A673 (cell line): ENCODE data around the gene TPM1. TPM values are rescaled to one million over a fixed set of nuclear protein-coding genes. Genes with fewer than 3 reads are reported as not detected.

ENCODE experiments used
- BruUV-seq: library from RNA; stranded (reverse); fragments of 400-500 nt; replicated peaks from 2 replicates; lab custom pipeline; 2021; lab: Mats Ljungman, UMichigan
- CTCF ChIA-PET: fragments of 300-600 bp; sonication (Branson Sonifier 250); formaldehyde crosslinking; loops from one replicate; lab custom pipeline; 2022; ENCODE audit warnings: antibody characterized with exemption; lab: Charles Lee
- POLR2A ChIA-PET: fragments of 300-600 bp; sonication (Branson Sonifier 250); formaldehyde crosslinking; loops from one replicate; lab custom pipeline; 2022; ENCODE audit warnings: antibody characterized with exemption; ENCODE audit not compliant: low non-redundant PET; lab: Charles Lee
- DNase-seq: peaks from one replicate; pipeline ENCODE4 v3.0.0-alpha.2; 2015; ENCODE audit warnings: low spot score
- H3K27ac ChIP-seq: fragments of 200-600 bp; sonication (generic); 2 replicates; pipeline ENCODE4 v1.5.1; 2016; ENCODE audit warnings: mixed run types, low read depth, mild to moderate bottlenecking, mixed read lengths, antibody characterized with exemption, low read length; ENCODE audit not compliant: poor library complexity, severe bottlenecking
- H3K27me3 ChIP-seq: fragments of 200-600 bp; sonication (generic); replicated peaks from 2 replicates; pipeline ENCODE4 v1.6.1; 2017; ENCODE audit warnings: mixed run types, low read depth, mild to moderate bottlenecking, mixed read lengths, antibody characterized with exemption, low read length; ENCODE audit not compliant: insufficient read depth, poor library complexity
- H3K36me3 ChIP-seq: fragments of 200-600 bp; sonication (generic); 2 replicates; pipeline ENCODE4 v1.6.1; 2016; ENCODE audit warnings: mixed run types, mild to moderate bottlenecking, mixed read lengths, antibody characterized with exemption, low read length; ENCODE audit not compliant: insufficient read depth, poor library complexity, severe bottlenecking
- H3K4me1 ChIP-seq: fragments of 200-600 bp; sonication (generic); 2 replicates; pipeline ENCODE4 v1.6.1; 2017; ENCODE audit warnings: mixed run types, mild to moderate bottlenecking, mixed read lengths, antibody characterized with exemption, low read length; ENCODE audit not compliant: insufficient read depth, poor library complexity, severe bottlenecking
- H3K4me3 ChIP-seq: fragments of 200-600 bp; sonication (generic); 2 replicates; pipeline ENCODE4 v1.5.1; 2016; ENCODE audit warnings: low read depth, mixed run types, mild to moderate bottlenecking, mixed read lengths, low read length; ENCODE audit not compliant: poor library complexity, severe bottlenecking
- H3K9me3 ChIP-seq: fragments of 200-600 bp; sonication (generic); 2 replicates; pipeline ENCODE4 v1.6.1; 2016; ENCODE audit warnings: mixed run types, low read depth, mild to moderate bottlenecking, mixed read lengths, antibody characterized with exemption, low read length; ENCODE audit not compliant: poor library complexity, severe bottlenecking
- CTCF ChIP-seq: fragments of 300-800, 200-600 bp; sonication (generic); conservative IDR thresholded peaks from 2 replicates; pipeline ENCODE4 v1.5.1; 2017; ENCODE audit warnings: low read depth, mild to moderate bottlenecking, antibody characterized with exemption, low read length, moderate library complexity, mixed read lengths
- EZH2 ChIP-seq: fragments of 200-600 bp; sonication (generic); IDR thresholded peaks from 2 replicates; pipeline ENCODE4 v1.6.1; 2017; ENCODE audit warnings: borderline replicate concordance, low read depth, mild to moderate bottlenecking, mixed read lengths, antibody characterized with exemption, low read length; ENCODE audit not compliant: poor library complexity, severe bottlenecking
- intact Hi-C: fragments of 100-400 bp; cut with micrococcal nuclease; formaldehyde crosslinking; loops from one replicate; pipeline ENCODE4 v1.10.0; 2022; ENCODE audit not compliant: unreplicated experiment
- total RNA-seq: library from RNA; stranded (reverse); gene quantifications from 2 replicates; pipeline ENCODE4 v1.2.3, GENCODE V29; 2021

Gene TPM1
- total RNA-seq, 1 experiment from 2014 or later: 31.2 TPM

- no peak overlapping the region for H3K27ac ChIP-seq
- no peaks in the 10 kb centered on the region for H3K9me3 ChIP-seq
- intact Hi-C loops: no loop called here
- no peaks in the 10 kb centered on the region for H3K36me3 ChIP-seq
- no TSS peak for BruUV-seq
- ChIA-PET POLR2A (no interaction called here), CTCF (no interaction called here)
- H3K27me3 ChIP-seq: no peaks in the 10 kb centered on the region
- TF ChIP-seq CTCF: no peak
- TF ChIP-seq EZH2: no peak
- DNase-seq: no peak
- no peak overlapping the region for H3K4me3 ChIP-seq
- H3K4me1 ChIP-seq: no peaks in the 10 kb centered on the region
These were observed 27.1 kb downstream of the TPM1 start for GRCh38 chr15:63069616-63070090.

GRCh38 chr15:63070681-63071129, 28.2 kb downstream of the TPM1 start:
- TF ChIP-seq CTCF (no peak), EZH2 (no peak)
- Histone ChIP-seq H3K36me3 (no peaks in the 10 kb centered on the region), H3K4me1 (no peaks in the 10 kb centered on the region), H3K4me3 (no peak overlapping the region), H3K27ac (no peak overlapping the region), H3K27me3 (no peaks in the 10 kb centered on the region), H3K9me3 (no peaks in the 10 kb centered on the region)
- POLR2A ChIA-PET: no interaction called here
- intact Hi-C loops: no loop called here
- no TSS peak for BruUV-seq
- no peak for DNase-seq
- CTCF ChIA-PET: no interaction called here

- intact Hi-C loops: no loop called here
- H3K36me3 ChIP-seq: no peaks in the 10 kb centered on the region
- no peaks in the 10 kb centered on the region for H3K4me1 ChIP-seq
- TF ChIP-seq CTCF (no peak), EZH2 (no peak)
- no peaks in the 10 kb centered on the region for H3K9me3 ChIP-seq
- BruUV-seq: TSS peak; percentile 90
- no peak overlapping the region for H3K4me3 ChIP-seq
- ChIA-PET POLR2A (no interaction called here), CTCF (no interaction called here)
- H3K27ac ChIP-seq: no peak overlapping the region
- no peak for DNase-seq
- no peaks in the 10 kb centered on the region for H3K27me3 ChIP-seq
These were observed 28.9 kb downstream of the TPM1 start for GRCh38 chr15:63071288-63071909.
